BLaER1 (cell line): Measurements from ENCODE around the gene CDC42EP2.
A peak's percentile ranks its signal among the peaks of the same experiment; 100 is the strongest.

ENCODE experiments used
- H3K27ac ChIP-seq: shearing (Covaris generic); formaldehyde crosslinking; 2 replicates; pipeline ENCODE4 v1.8.1; 2022
- H3K27me3 ChIP-seq: shearing (Covaris generic); formaldehyde crosslinking; 2 replicates; pipeline ENCODE4 v1.8.1; 2022
- H3K36me3 ChIP-seq: shearing (Covaris generic); formaldehyde crosslinking; 2 replicates; pipeline ENCODE4 v1.8.1; 2022
- H3K4me1 ChIP-seq: shearing (Covaris generic); formaldehyde crosslinking; 2 replicates; pipeline ENCODE4 v1.8.1; 2022
- H3K4me2 ChIP-seq: shearing (Covaris generic); formaldehyde crosslinking; 2 replicates; pipeline ENCODE4 v1.8.1; 2022
- H3K4me3 ChIP-seq: shearing (Covaris generic); formaldehyde crosslinking; 2 replicates; pipeline ENCODE4 v1.8.1; 2022
- H3K9ac ChIP-seq: shearing (Covaris generic); formaldehyde crosslinking; 2 replicates; pipeline ENCODE4 v1.8.1; 2022
- H3K9me3 ChIP-seq: shearing (Covaris generic); formaldehyde crosslinking; 2 replicates; pipeline ENCODE4 v1.8.1; 2022
- H4K20me1 ChIP-seq: shearing (Covaris generic); formaldehyde crosslinking; 2 replicates; pipeline ENCODE4 v1.8.1; 2022
- Cebpa-rat ChIP-seq: shearing (Covaris generic); IDR thresholded peaks from 2 replicates; pipeline ENCODE4 v1.8.1; 2022

CDC42EP2 gene

GRCh38 chr11:65314501-65315203 lies at the start of gene CDC42EP2:
CDC42EP2 (plus strand) TSS chr11:65314866; CDS start chr11:65320899, 6,033 bp downstream.
- H3K4me2 ChIP-seq = peak within 1 kb of the TSS; percentile 99
- peak within 1 kb of the TSS; percentile 83 for H3K9ac ChIP-seq
- no peaks in the 10 kb centered on the region for H3K36me3 ChIP-seq
- peak within 1 kb of the TSS; percentile 91 for H3K4me3 ChIP-seq
- no peak for TF ChIP-seq Cebpa-rat
- H3K27ac ChIP-seq = peak within 1 kb of the TSS; percentile 77
- no peaks in the 10 kb centered on the region for H3K27me3 ChIP-seq
- H4K20me1 ChIP-seq = peaks cover 25% of the 10 kb centered on the region
- H3K9me3 ChIP-seq = no peaks in the 10 kb centered on the region
- H3K4me1 ChIP-seq = peaks cover 61% of the 10 kb centered on the region

DNA sequence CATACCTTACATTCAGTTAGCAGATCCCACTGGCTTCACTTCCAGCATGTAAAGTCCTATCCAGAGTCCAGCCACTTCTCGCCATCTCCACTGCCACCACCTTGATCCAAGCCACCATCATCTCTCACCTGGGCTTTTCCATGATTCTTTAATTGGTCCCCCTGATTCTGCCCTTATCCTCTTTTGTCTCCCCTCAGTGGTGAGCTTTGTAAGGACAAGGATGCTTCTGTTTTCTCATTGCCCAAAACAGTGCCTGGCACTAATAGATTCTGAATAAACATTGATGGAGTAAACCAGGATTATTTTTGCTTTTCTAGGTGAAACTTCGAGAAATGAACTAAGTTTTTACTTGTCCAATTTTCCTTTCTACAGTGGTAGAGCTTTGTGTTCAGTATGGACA lies 48.5 kb upstream of the CDC42EP2 start:
- no peaks in the 10 kb centered on the region for H3K9me3 ChIP-seq
- peaks cover 18% of the 10 kb centered on the region for H3K4me1 ChIP-seq
- H3K27ac ChIP-seq = no peak overlapping the region; the same call in 1 of the 2 replicates
- no peak overlapping the region for H3K4me2 ChIP-seq
- H4K20me1 ChIP-seq = 0 out of 2 replicates have a peak, but pooled peaks cover 9% of the 10 kb centered on the region
- H3K4me3 ChIP-seq = no peak overlapping the region
- H3K27me3 ChIP-seq = no peaks in the 10 kb centered on the region
- H3K36me3 ChIP-seq = peaks cover 71% of the 10 kb centered on the region
- H3K9ac ChIP-seq = peak overlapping the region; percentile 12; the same call in 1 of the 2 replicates
- TF ChIP-seq Cebpa-rat = no peak

DNA sequence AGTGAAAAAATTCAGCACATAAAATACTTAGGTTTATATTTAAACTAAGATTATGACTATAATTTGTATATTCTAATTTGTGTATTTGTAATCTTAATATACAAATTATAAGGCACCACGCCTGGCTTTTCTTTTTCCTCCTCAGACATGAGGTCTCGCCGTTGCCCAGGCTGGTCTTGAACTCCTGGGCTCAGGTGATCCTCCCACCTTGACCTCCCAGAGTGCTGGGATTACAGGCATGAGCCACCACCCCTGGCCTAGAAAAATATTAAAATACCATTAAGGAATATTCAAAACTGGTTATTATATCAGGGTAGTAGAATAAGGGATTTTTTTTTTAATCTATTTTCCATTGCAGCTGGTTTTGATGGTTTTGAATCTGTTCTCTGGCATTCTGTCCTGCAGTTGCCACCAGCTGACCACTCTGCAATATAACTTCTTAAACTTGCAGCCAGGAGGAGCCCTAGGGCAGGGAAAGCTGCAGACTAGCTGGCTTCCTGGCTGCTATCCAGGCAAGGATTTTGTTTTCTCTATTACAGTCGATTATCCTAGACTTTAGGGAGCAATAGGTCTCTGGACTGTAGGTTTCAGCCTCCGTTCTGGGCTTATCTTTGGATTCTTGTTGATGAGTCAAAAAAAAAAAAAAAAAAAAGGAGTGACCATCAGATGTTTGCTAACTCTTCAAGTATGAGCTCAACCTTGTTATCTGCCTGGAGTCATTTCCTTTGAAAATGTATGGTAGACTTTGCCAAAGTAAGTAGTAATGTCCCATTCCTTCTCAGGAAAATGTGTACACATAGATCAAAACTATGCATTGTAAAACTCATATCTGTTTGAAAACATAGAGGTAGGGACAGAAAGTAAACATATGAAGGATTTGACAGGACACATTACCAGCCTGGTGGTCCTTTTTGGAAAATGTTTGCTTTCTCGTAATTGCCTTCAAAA lies 39.7 kb upstream of the CDC42EP2 start:
- H4K20me1 ChIP-seq = no peaks in the 10 kb centered on the region
- peaks cover 9% of the 10 kb centered on the region for H3K4me1 ChIP-seq
- no peak overlapping the region for H3K27ac ChIP-seq
- H3K27me3 ChIP-seq = no peaks in the 10 kb centered on the region
- H3K9me3 ChIP-seq = no peaks in the 10 kb centered on the region
- H3K9ac ChIP-seq = no peak overlapping the region
- no peak overlapping the region for H3K4me3 ChIP-seq
- peaks cover 78% of the 10 kb centered on the region for H3K36me3 ChIP-seq
- no peak for TF ChIP-seq Cebpa-rat
- no peak overlapping the region for H3K4me2 ChIP-seq

- peaks cover 12% of the 10 kb centered on the region for H3K4me1 ChIP-seq
- H3K4me3 ChIP-seq = no peak overlapping the region
- no peak overlapping the region for H3K9ac ChIP-seq
- H3K36me3 ChIP-seq = peaks cover 78% of the 10 kb centered on the region
- no peak overlapping the region for H3K4me2 ChIP-seq
- H3K9me3 ChIP-seq = no peaks in the 10 kb centered on the region
- no peaks in the 10 kb centered on the region for H4K20me1 ChIP-seq
- H3K27me3 ChIP-seq = no peaks in the 10 kb centered on the region
- no peak for TF ChIP-seq Cebpa-rat
- H3K27ac ChIP-seq = no peak overlapping the region
Measured at GRCh38 chr11:65275906-65276305, 38.8 kb upstream of the CDC42EP2 start.

DNA sequence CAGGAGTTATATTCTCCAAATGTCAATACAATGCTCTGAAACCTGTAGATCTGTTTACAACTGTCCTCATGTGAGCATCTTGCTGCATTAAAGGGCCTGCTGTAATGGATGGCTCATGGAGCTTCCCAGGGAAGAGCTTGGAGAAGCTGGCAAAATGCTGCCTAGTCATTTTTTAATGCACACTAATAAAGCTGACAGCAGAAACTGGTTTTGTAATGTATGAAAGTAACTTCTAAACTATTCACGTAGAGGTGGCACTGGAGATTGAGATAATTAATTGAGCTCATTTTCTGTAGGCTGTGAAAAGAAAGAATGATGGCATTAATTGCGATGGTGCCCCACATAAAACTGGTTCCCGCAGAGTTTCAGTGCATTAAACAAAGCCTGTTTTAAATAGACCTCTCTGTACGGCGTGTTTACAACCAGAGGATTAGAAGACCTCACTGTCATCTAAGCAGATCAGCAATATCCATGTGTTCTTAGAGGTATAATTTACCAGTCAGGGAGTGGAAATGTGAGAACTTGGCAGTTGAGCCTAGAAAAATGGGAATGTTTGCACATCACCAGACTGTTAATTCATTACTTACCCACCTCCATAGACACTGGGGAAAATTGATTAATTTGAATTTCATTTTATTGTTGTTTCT lies 36.9 kb upstream of the CDC42EP2 start:
- H3K36me3 ChIP-seq = peaks cover 78% of the 10 kb centered on the region
- H3K27ac ChIP-seq = no peak overlapping the region
- TF ChIP-seq Cebpa-rat = no peak
- H3K4me1 ChIP-seq = peaks cover 15% of the 10 kb centered on the region
- H3K9me3 ChIP-seq = no peaks in the 10 kb centered on the region
- no peak overlapping the region for H3K9ac ChIP-seq
- H4K20me1 ChIP-seq = no peaks in the 10 kb centered on the region
- no peaks in the 10 kb centered on the region for H3K27me3 ChIP-seq
- no peak overlapping the region for H3K4me3 ChIP-seq
- no peak overlapping the region for H3K4me2 ChIP-seq

- Histone ChIP-seq H3K36me3 (peaks cover 78% of the 10 kb centered on the region), H3K27me3 (no peaks in the 10 kb centered on the region), H4K20me1 (no peaks in the 10 kb centered on the region), H3K27ac (no peak overlapping the region), H3K9ac (no peak overlapping the region), H3K9me3 (no peaks in the 10 kb centered on the region), H3K4me1 (peaks cover 21% of the 10 kb centered on the region), H3K4me3 (no peak overlapping the region), H3K4me2 (no peak overlapping the region)
- no peak for TF ChIP-seq Cebpa-rat
Measured at GRCh38 chr11:65278356-65278755, 36.3 kb upstream of the CDC42EP2 start.

- Histone ChIP-seq H3K9ac (no peak overlapping the region), H3K36me3 (peaks cover 87% of the 10 kb centered on the region), H3K27me3 (no peaks in the 10 kb centered on the region), H3K9me3 (no peaks in the 10 kb centered on the region), H3K4me2 (no peak overlapping the region), H3K27ac (no peak overlapping the region), H3K4me1 (peaks cover 22% of the 10 kb centered on the region), H4K20me1 (no peaks in the 10 kb centered on the region), H3K4me3 (no peak overlapping the region)
- no peak for TF ChIP-seq Cebpa-rat
Measured at GRCh38 chr11:65279279-65279678, 35.4 kb upstream of the CDC42EP2 start.

GRCh38 chr11:65279741-65280440 lies 34.8 kb upstream of the CDC42EP2 start:
- TF ChIP-seq Cebpa-rat = no peak
- H3K4me1 ChIP-seq = peaks cover 22% of the 10 kb centered on the region
- H3K9me3 ChIP-seq = no peaks in the 10 kb centered on the region
- H3K27ac ChIP-seq = peak overlapping the region; percentile 15; the same call in 1 of the 2 replicates
- no peak overlapping the region for H3K9ac ChIP-seq
- H4K20me1 ChIP-seq = no peaks in the 10 kb centered on the region
- no peak overlapping the region; the same call in 1 of the 2 replicates for H3K4me2 ChIP-seq
- no peak overlapping the region for H3K4me3 ChIP-seq
- H3K27me3 ChIP-seq = no peaks in the 10 kb centered on the region
- peaks cover 93% of the 10 kb centered on the region for H3K36me3 ChIP-seq

DNA sequence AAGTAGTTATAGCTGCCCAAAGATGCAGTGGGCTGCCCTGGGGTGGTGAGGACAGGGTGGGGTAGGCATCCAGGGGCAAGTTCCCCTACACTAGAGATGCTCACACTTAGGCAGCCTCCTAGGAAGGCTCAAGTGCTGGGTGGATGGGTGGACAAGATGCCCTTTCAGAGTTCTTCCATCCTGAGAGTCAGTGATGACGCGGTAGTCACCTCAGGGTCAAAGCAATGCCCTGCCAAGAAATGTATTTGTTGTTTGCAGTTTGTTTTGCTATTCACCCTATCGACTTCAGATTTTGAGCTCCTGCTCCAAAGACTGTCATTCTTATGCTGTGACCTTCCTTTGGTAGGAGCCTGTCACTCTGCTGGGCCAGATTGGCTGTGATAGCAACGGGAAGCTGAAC lies 34.0 kb upstream of the CDC42EP2 start:
- H3K9me3 ChIP-seq = no peaks in the 10 kb centered on the region
- H3K27ac ChIP-seq = no peak overlapping the region
- peaks cover 99% of the 10 kb centered on the region for H3K36me3 ChIP-seq
- TF ChIP-seq Cebpa-rat = no peak
- H3K4me3 ChIP-seq = no peak overlapping the region
- no peaks in the 10 kb centered on the region for H4K20me1 ChIP-seq
- H3K4me1 ChIP-seq = peaks cover 22% of the 10 kb centered on the region
- no peaks in the 10 kb centered on the region for H3K27me3 ChIP-seq
- no peak overlapping the region for H3K9ac ChIP-seq
- no peak overlapping the region for H3K4me2 ChIP-seq
